ENCODE measurements around the gene CHMP1B. TPM values are rescaled to one million over a fixed set of nuclear protein-coding genes. Genes with fewer than 3 reads are reported as not detected.
A peak's percentile ranks its signal among the peaks of the same experiment; 100 is the strongest.

Gene CHMP1B
- total and polyA plus RNA-seq, 9 of the 15 experiments (the other 6 are each of a cell fraction or from before 2014, with no cell fraction given), result 12.3 to 29.9 (median 19.0) TPM

- TF ChIP-seq ARID3B (CRISPR knock-in tag; IDR thresholded peaks at IDR 0.05; ENCODE audit: borderline replicate concordance) (no peak), MGA (IDR thresholded peaks at IDR 0.05) (peak; percentile 16; the same call in 1 of the 2 replicates), JUN (IDR thresholded peaks at IDR 0.05; ENCODE audit: borderline replicate concordance, low read depth, low read length) (peak; percentile 81), JUN (CRISPR knock-in tag; IDR thresholded peaks at IDR 0.05; ENCODE audit: borderline replicate concordance) (no peak), MITF (IDR thresholded peaks at IDR 0.05) (no peak), ZNF274 (IDR thresholded peaks at IDR 0.05; ENCODE audit: borderline replicate concordance, low read depth, low read length) (no peak), MBD2 (IDR thresholded peaks at IDR 0.05; ENCODE audit: borderline replicate concordance, low read depth) (peak; percentile 89), MAFK (IDR thresholded peaks at IDR 0.05; ENCODE audit: low read length) (no peak)
- TF ChIP-seq, protein P1, sequence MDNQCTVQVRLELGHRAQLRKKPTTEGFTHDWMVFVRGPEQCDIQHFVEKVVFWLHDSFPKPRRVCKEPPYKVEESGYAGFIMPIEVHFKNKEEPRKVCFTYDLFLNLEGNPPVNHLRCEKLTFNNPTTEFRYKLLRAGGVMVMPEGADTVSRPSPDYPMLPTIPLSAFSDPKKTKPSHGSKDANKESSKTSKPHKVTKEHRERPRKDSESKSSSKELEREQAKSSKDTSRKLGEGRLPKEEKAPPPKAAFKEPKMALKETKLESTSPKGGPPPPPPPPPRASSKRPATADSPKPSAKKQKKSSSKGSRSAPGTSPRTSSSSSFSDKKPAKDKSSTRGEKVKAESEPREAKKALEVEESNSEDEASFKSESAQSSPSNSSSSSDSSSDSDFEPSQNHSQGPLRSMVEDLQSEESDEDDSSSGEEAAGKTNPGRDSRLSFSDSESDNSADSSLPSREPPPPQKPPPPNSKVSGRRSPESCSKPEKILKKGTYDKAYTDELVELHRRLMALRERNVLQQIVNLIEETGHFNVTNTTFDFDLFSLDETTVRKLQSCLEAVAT (IDR thresholded peaks at IDR 0.05), result peak in 1 of 2 experiments; percentile 49; a peak in 1 of 4 replicates
Measured at GRCh38 chr18:11851146-11851805, at the start of gene CHMP1B (continued).
